Jurkat, Clone E6-1 (cell line): ENCODE measurements around the gene FGD2.
"Not testable (repeated sequence)": the region's sequence is repeated elsewhere in the genome, so short reads cannot be mapped to it uniquely, and the experiment has no call there.

ENCODE experiments used
- DNase-seq: peaks from one replicate; pipeline ENCODE4 v3.0.0-alpha.2; 2011; ENCODE audit warnings: low read depth, low spot score
- H3K4me3 ChIP-seq: 2 replicates; pipeline ENCODE4 v1.5.1; 2011; ENCODE audit warnings: mild to moderate bottlenecking, low read length, control low read depth, moderate library complexity

Gene FGD2

DNA sequence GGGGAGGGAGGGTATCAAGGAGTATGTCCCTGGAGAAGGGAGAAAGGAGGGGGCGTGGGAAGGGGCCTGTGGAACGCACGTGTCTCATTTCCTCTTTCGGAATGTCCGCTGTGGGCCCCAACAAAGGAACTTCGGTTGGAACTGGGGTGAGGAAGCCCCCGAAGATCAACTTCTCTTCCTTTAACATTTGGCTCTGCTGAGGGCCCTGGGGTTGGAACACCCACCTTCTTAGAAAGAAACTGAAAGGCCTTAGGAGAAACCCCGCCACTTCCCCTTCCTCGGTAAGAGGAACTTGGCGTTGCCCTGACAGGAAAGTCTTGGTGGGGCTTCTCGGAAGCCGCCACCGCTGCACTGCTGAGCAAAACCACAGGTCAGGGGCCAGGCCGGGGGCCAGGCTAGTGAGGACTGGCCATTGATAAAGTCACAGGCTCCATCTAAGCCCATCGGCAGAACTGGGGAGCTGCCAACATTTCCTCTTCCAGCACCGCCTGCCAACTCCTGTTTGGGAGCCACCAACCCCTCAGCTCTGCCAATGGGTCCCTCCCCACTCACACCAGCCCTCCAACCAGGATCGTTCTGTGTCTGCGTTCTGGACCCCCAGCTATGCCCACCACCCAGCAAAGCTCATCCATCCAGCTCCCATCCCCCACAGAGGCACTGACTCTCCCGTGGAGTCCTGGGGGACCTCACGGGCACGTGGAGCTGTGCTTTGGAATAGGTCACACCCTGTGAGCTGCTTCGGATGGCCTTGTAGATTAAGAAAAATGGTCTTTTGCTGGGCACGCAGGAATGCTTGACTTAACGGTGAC is 44.8 kb downstream of the FGD2 start:
- H3K4me3 ChIP-seq = no peak overlapping the region
- no peak for DNase-seq

DNA sequence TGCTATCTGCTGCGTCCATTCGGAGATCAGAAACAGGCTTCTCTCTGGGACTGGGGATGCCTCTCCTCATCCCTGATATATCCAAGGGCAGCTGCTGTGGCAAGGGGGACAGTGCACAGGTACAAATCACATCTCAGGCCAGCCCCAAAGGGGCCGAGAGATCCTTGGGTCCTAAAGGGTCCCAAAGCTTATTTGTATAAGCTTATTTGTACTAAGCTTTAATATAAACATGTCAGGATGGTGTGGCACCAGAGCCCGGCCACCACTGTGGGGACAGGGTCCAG is 45.3 kb downstream of the FGD2 start:
- DNase-seq = no peak
- H3K4me3 ChIP-seq = no peak overlapping the region

DNA sequence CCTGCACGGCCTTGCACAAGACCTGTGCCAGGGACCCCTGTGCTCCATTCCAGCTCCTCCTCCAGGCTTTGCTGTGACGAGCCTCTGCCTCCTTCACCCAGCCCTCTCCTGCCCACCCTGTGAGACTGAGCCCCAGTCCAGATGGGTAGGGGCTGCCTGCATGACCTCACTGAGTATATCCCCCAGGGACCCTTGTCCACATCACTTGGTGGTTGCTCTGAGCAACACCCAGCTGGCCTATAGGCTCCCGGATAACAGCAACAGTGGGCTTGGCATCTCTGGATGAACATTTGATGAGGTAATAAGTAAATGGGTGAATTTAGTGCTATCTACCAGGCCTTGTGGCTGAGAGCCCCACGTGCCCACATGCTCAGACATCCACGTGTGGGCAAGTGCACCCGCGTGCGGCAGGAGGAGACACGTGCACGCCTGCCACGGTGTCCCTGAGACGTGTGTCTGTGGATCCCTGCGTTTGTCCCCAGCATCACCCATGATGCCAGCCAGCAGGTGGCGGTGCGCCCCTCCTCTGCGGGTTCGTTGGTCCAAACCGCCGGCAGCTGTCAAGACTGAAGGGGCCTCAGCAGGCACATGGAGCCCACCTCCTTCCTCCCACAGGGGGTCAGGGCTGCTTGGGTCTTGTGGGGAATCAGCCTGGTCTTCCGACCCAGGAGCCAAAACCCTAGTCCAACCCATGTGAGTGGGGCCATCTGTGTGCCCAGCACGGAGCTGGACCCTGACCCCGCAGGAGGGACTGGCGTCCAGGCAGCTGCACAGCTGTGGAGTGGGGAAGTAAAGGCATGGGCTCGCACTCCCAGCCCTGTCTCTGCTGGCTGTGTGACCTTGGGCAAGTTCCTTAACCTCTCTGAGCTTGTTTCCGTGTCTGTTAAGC is 45.9 kb downstream of the FGD2 start:
- peak; percentile 65 for DNase-seq
- H3K4me3 ChIP-seq = no peak overlapping the region

GRCh38 chr6:37052027-37052628 is 46.7 kb downstream of the FGD2 start:
- no peak for DNase-seq
- no peak overlapping the region for H3K4me3 ChIP-seq

DNA sequence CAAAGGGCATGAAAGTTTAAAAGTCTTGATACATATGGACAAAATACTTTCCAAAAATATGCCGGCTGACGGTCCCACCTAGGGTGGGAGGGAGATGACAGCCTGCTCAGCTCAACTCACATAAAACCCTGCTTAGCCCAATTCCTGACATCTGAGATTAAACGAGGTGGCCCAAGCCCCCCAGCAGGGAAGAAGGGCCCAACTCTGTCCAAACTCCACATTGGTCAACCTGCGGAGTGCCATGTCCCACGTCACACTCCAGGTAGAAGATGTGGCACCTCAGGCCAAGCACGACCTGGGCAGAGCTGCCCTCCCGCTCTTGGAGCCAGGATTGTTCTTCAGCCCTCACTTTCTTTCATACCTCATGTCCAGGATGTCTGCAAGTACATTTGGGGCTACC is 48.2 kb downstream of the FGD2 start:
- DNase-seq = no peak
- no peak overlapping the region for H3K4me3 ChIP-seq

- DNase-seq = no peak
- H3K4me3 ChIP-seq = no peak overlapping the region
These were observed 48.7 kb downstream of the FGD2 start for GRCh38 chr6:37054171-37054570.

- H3K4me3 ChIP-seq = no peak overlapping the region
These were observed 49.1 kb downstream of the FGD2 start for GRCh38 chr6:37054580-37054979.

DNA sequence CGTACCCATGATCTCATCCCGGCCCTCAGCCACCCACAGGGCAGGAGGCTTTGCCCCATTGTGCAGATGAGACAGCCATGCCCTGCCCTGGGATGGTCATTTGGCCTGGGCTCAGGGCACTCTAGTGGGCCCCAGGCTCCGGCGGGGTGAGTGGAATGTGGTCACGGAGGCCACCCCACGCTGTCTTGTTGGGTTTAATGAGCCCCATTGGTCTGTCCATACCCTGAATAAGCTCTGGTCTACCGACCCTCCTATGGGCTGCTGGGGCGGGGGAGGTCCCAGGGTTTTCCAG is 50.6 kb downstream of the FGD2 start:
- no peak overlapping the region for H3K4me3 ChIP-seq
- DNase-seq = no peak

More at GRCh38 chr6:37054580-37054979, 49.1 kb downstream of the FGD2 start:
- no peak for DNase-seq

- no peak overlapping the region for H3K4me3 ChIP-seq
- DNase-seq = no peak
These were observed 51.1 kb downstream of the FGD2 start for GRCh38 chr6:37056439-37057127.

GRCh38 chr6:37057128-37057471 is 51.6 kb downstream of the FGD2 start:
- no peak for DNase-seq
- no peak overlapping the region for H3K4me3 ChIP-seq

DNA sequence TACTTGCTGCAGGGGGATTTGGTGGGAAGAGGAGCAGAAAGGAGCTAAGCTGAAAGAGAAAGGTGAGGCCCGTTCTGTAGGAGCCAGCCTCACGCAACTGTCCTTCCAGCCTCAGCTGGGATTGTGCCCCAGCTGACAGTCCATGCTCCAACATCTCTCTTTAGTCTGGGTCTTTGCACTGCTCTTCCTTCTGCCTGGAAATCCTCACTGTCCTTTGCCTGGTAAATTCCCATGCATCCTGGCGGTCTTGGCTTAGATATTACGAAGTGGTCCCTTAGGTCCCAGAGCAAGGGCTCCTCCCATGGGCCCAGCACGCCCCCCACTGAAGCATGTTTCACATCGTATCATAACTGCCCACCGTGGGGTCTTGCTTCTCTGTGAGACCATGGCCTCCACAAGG is 52.2 kb downstream of the FGD2 start:
- DNase-seq = no peak
- no peak overlapping the region for H3K4me3 ChIP-seq

DNA sequence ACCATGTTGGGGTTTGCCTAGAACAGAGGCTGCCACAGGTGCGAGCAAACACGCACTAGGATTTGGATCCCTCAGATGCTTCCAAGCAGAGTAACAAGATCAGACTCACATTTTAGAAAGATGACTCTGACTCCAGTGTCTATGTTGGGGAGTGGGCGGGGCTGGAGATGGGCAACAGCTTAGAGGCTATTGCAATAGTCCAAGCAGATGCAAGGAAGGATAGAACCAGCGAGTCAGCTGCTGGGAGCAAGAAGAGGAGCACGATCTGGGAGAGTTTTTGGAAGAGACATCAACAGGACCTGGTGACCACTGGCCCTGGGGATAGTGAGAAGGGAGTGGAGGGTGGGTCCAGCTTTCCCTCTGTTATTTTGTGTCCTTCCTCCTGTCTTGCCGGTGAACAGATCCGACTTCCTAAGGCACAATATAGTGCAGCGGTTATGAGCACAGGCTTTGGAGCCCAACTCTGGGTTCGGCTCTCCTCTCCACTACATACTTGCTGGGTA is 52.7 kb downstream of the FGD2 start:
- no peak for DNase-seq
- no peak overlapping the region for H3K4me3 ChIP-seq

- H3K4me3 ChIP-seq, DNase-seq: not testable (repeated sequence)
These were observed 53.5 kb downstream of the FGD2 start for GRCh38 chr6:37058984-37059343.

GRCh38 chr6:37059344-37060194 is 54.1 kb downstream of the FGD2 start:
- no peak for DNase-seq
- H3K4me3 ChIP-seq = no peak overlapping the region

GRCh38 chr6:37060195-37060559 is 54.7 kb downstream of the FGD2 start:
- no peak overlapping the region for H3K4me3 ChIP-seq

GRCh38 chr6:37061157-37061804 is 55.8 kb downstream of the FGD2 start:
- no peak overlapping the region for H3K4me3 ChIP-seq
- no peak for DNase-seq

More at GRCh38 chr6:37060195-37060559, 54.7 kb downstream of the FGD2 start:
- no peak for DNase-seq

GRCh38 chr6:37062424-37062823 is 57.0 kb downstream of the FGD2 start:
- no peak for DNase-seq
- H3K4me3 ChIP-seq = no peak overlapping the region
